Activated T-cell treated with anti-CD3 and anti-CD28 coated beads, Interleukin-2, amount 50 U/mL, for 1 hour (primary cell): ENCODE results near the gene MSANTD4.
"Not testable (repeated sequence)": the region's sequence is repeated elsewhere in the genome, so short reads cannot be mapped to it uniquely, and the experiment has no call there.

Experiments used
- DNase-seq: peaks from one replicate; pipeline ENCODE4 v3.0.0-alpha.2; 2020

MSANTD4 gene

GRCh38 chr11:106021967-106022794, at the start of gene MSANTD4:
MSANTD4 (minus strand) TSS chr11:106022240; CDS start chr11:106010917, 11,323 bp downstream.
- peak; percentile 98 for DNase-seq

GRCh38 chr11:106070606-106071005, 48.6 kb upstream of the MSANTD4 start:
- DNase-seq = no peak

GRCh38 chr11:106063009-106063408, 41.0 kb upstream of the MSANTD4 start:
- DNase-seq = no peak

- no peak for DNase-seq
These were observed 40.2 kb upstream of the MSANTD4 start for GRCh38 chr11:106061954-106062949.

- no peak for DNase-seq
These were observed 39.3 kb upstream of the MSANTD4 start for GRCh38 chr11:106061249-106061784.

GRCh38 chr11:106059617-106060016, 37.6 kb upstream of the MSANTD4 start:
- DNase-seq = no peak

GRCh38 chr11:106058377-106058776, 36.3 kb upstream of the MSANTD4 start:
- DNase-seq = not testable (repeated sequence)

GRCh38 chr11:106051103-106051502, 29.1 kb upstream of the MSANTD4 start:
- no peak for DNase-seq

GRCh38 chr11:106049727-106050476, 27.9 kb upstream of the MSANTD4 start:
- no peak for DNase-seq

GRCh38 chr11:106047631-106048030, 25.6 kb upstream of the MSANTD4 start:
- no peak for DNase-seq

- no peak for DNase-seq
These were observed 21.5 kb upstream of the MSANTD4 start for GRCh38 chr11:106043540-106043939.

GRCh38 chr11:106032861-106033260, 10.8 kb upstream of the MSANTD4 start:
- DNase-seq = no peak

- no peak for DNase-seq
These were observed 9.9 kb upstream of the MSANTD4 start for GRCh38 chr11:106031936-106032335.

GRCh38 chr11:106031202-106031810, 9.3 kb upstream of the MSANTD4 start:
- no peak for DNase-seq

- no peak for DNase-seq
These were observed 8.6 kb upstream of the MSANTD4 start for GRCh38 chr11:106030609-106031008.

- DNase-seq = peak; percentile 18
These were observed 795 bp upstream of the MSANTD4 start for GRCh38 chr11:106022795-106023275.

GRCh38 chr11:106021181-106021966, 666 bp downstream of the MSANTD4 start:
- no peak for DNase-seq

GRCh38 chr11:106017093-106017492, 4.9 kb downstream of the MSANTD4 start:
- no peak for DNase-seq

- no peak for DNase-seq
These were observed 7.0 kb downstream of the MSANTD4 start for GRCh38 chr11:106015066-106015465.

GRCh38 chr11:106014620-106015019, 7.4 kb downstream of the MSANTD4 start:
- no peak for DNase-seq

GRCh38 chr11:106014035-106014434, 8.0 kb downstream of the MSANTD4 start:
- no peak for DNase-seq
